ENCODE results near the gene TRAF3.
A peak's percentile ranks its signal among the peaks of the same experiment; 100 is the strongest.

TRAF3 gene

DNA sequence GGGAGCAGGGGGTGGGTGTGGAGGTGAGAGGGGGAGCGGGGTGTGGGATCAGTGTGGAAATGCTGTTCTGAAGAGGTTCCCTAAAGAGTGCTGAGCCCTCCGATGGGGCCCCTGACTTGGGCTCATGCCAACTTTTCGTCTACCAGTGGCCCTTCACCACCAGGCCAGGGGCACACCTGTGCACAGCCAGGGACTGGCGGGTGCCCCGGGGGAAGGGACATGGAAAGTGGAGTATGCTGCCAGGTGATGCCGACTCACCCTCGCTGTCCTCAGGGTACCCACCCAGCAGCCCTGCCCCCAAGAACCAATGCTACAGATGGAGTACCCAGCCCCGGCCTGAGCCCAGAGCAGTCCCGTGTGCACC is 171.4 kb downstream of the TRAF3 start:
- TF ChIP-seq POU6F1 (CRISPR knock-in tag; IDR thresholded peaks at IDR 0.05; ENCODE audit: borderline replicate concordance, low read depth) (no peak), SNAI2 (CRISPR knock-in tag; IDR thresholded peaks at IDR 0.05) (no peak), ARNTL (CRISPR knock-in tag; IDR thresholded peaks at IDR 0.05; ENCODE audit: borderline replicate concordance, low read depth) (no peak), GLIS3 (CRISPR knock-in tag; IDR thresholded peaks at IDR 0.05) (no peak), ZNF8 (CRISPR knock-in tag; IDR thresholded peaks at IDR 0.05) (no peak), ZNF70 (CRISPR knock-in tag; IDR thresholded peaks at IDR 0.05) (no peak), RARB (CRISPR knock-in tag; IDR thresholded peaks at IDR 0.05) (no peak), ZFP3 (CRISPR knock-in tag; IDR thresholded peaks at IDR 0.05) (no peak), ZNF565 (CRISPR knock-in tag; conservative IDR thresholded peaks at IDR 0.05; ENCODE audit: low read depth) (no peak), ZFP30 (CRISPR knock-in tag; IDR thresholded peaks at IDR 0.05) (no peak), ZC3H10 (CRISPR knock-in tag; IDR thresholded peaks at IDR 0.05) (no peak), TCF4 (CRISPR knock-in tag; IDR thresholded peaks at IDR 0.05; ENCODE audit: borderline replicate concordance) (no peak)
- TF ChIP-seq, protein P1, sequence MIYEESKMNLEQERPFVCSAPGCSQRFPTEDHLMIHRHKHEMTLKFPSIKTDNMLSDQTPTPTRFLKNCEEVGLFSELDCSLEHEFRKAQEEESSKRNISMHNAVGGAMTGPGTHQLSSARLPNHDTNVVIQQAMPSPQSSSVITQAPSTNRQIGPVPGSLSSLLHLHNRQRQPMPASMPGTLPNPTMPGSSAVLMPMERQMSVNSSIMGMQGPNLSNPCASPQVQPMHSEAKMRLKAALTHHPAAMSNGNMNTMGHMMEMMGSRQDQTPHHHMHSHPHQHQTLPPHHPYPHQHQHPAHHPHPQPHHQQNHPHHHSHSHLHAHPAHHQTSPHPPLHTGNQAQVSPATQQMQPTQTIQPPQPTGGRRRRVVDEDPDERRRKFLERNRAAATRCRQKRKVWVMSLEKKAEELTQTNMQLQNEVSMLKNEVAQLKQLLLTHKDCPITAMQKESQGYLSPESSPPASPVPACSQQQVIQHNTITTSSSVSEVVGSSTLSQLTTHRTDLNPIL (CRISPR knock-in tag; IDR thresholded peaks at IDR 0.05; ENCODE audit: low read depth): no peak
- TF ChIP-seq, protein P2, sequence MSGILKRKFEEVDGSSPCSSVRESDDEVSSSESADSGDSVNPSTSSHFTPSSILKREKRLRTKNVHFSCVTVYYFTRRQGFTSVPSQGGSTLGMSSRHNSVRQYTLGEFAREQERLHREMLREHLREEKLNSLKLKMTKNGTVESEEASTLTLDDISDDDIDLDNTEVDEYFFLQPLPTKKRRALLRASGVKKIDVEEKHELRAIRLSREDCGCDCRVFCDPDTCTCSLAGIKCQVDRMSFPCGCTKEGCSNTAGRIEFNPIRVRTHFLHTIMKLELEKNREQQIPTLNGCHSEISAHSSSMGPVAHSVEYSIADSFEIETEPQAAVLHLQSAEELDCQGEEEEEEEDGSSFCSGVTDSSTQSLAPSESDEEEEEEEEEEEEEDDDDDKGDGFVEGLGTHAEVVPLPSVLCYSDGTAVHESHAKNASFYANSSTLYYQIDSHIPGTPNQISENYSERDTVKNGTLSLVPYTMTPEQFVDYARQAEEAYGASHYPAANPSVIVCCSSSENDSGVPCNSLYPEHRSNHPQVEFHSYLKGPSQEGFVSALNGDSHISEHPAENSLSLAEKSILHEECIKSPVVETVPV (CRISPR knock-in tag; IDR thresholded peaks at IDR 0.05): no peak
- no peak for ATAC-seq

- ATAC-seq: peak; percentile 32
- TF ChIP-seq BACH2 (CRISPR knock-in tag; IDR thresholded peaks at IDR 0.05; ENCODE audit: borderline replicate concordance): no peak
- no peak for TF ChIP-seq PPARA (CRISPR knock-in tag; IDR thresholded peaks at IDR 0.05; ENCODE audit: borderline replicate concordance)
- TF ChIP-seq ZNF8 (CRISPR knock-in tag; IDR thresholded peaks at IDR 0.05): no peak
- TF ChIP-seq POU6F1 (CRISPR knock-in tag; IDR thresholded peaks at IDR 0.05; ENCODE audit: borderline replicate concordance, low read depth): no peak
- no peak for TF ChIP-seq ISL1 (CRISPR knock-in tag; IDR thresholded peaks at IDR 0.05)
- TF ChIP-seq SNAI2 (CRISPR knock-in tag; IDR thresholded peaks at IDR 0.05): no peak
- TF ChIP-seq ZNF565 (CRISPR knock-in tag; conservative IDR thresholded peaks at IDR 0.05; ENCODE audit: low read depth): no peak
- TF ChIP-seq GLIS3 (CRISPR knock-in tag; IDR thresholded peaks at IDR 0.05): no peak
- no peak for TF ChIP-seq ZFP30 (CRISPR knock-in tag; IDR thresholded peaks at IDR 0.05)
- TF ChIP-seq ESRRG (CRISPR knock-in tag; IDR thresholded peaks at IDR 0.05): no peak
Measured at GRCh38 chr14:102949062-102949800, 172.0 kb downstream of the TRAF3 start.

DNA sequence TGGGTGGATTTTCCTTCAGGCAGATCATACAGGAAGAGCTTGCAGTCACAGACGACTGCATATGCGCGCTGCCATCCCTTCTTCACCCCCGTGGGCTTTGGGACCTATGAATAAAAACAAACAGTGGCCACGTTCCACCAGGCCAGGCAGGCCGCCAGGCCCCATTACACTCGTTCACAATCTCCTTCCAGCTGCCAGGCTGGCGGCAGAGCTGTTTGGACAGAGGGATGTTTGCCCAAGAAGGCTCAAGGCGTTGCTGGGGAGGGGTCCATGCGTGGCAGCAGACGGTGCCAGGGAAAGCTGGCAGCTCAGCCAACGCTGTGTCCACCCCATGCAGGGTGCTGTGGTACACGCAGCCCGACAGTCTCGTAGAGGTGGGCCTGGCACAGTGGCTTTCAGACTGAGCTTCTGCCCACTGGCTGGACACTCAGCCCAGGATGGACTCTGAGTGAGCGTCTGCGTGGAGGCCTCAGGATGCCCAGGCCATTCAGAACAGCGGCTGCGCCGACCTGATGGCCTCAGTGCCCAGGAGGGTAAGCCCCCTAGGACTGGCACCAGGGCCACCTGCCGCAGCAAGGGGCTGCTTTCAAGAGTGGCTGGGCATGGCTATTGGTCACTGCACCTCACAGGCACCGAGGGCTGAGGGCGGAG is 172.7 kb downstream of the TRAF3 start:
- TF ChIP-seq ZNF70 (CRISPR knock-in tag; IDR thresholded peaks at IDR 0.05) (no peak), CSDC2 (CRISPR knock-in tag; IDR thresholded peaks at IDR 0.05) (no peak), ZC3H10 (CRISPR knock-in tag; IDR thresholded peaks at IDR 0.05) (no peak), TCF4 (CRISPR knock-in tag; IDR thresholded peaks at IDR 0.05; ENCODE audit: borderline replicate concordance) (no peak), SNAI2 (CRISPR knock-in tag; IDR thresholded peaks at IDR 0.05) (no peak)
- TF ChIP-seq, protein P1 (CRISPR knock-in tag; IDR thresholded peaks at IDR 0.05; ENCODE audit: low read depth): no peak
- ATAC-seq: no peak

DNA sequence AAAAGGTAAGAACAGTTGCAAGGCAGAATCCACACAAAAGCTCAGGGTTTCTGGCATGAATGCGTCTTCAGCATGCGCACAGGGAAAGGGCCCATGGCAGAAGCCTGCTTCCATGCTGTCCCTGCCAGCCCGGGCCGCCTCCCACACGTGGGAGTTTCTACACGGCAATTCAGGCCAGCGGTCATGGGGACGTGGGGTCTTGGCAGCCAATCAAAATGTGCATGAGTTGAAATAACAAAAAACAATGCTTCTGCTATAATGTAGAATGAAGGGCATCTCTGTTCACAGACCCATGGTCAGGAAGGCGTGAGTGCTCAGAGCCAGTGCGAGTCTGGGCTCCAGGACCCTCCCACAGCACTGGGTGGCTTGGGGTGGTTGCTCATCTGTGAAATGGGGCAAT is 173.8 kb downstream of the TRAF3 start:
- no peak for TF ChIP-seq ZC3H10 (CRISPR knock-in tag; IDR thresholded peaks at IDR 0.05)
- TF ChIP-seq BACH2 (CRISPR knock-in tag; IDR thresholded peaks at IDR 0.05; ENCODE audit: borderline replicate concordance): no peak
- TF ChIP-seq, protein P1 (CRISPR knock-in tag; IDR thresholded peaks at IDR 0.05; ENCODE audit: low read depth): no peak
- TF ChIP-seq ZFP3 (CRISPR knock-in tag; IDR thresholded peaks at IDR 0.05): no peak
- TF ChIP-seq ARNTL (CRISPR knock-in tag; IDR thresholded peaks at IDR 0.05; ENCODE audit: borderline replicate concordance, low read depth): no peak
- TF ChIP-seq POU6F1 (CRISPR knock-in tag; IDR thresholded peaks at IDR 0.05; ENCODE audit: borderline replicate concordance, low read depth): no peak
- TF ChIP-seq TOX (CRISPR knock-in tag; IDR thresholded peaks at IDR 0.05; ENCODE audit: borderline replicate concordance): no peak
- TF ChIP-seq ZNF565 (CRISPR knock-in tag; conservative IDR thresholded peaks at IDR 0.05; ENCODE audit: low read depth): no peak
- TF ChIP-seq SNAI2 (CRISPR knock-in tag; IDR thresholded peaks at IDR 0.05): no peak
- no peak for TF ChIP-seq ZNF70 (CRISPR knock-in tag; IDR thresholded peaks at IDR 0.05)
- TF ChIP-seq OSR1 (CRISPR knock-in tag; IDR thresholded peaks at IDR 0.05): no peak
- no peak for TF ChIP-seq PPARA (CRISPR knock-in tag; IDR thresholded peaks at IDR 0.05; ENCODE audit: borderline replicate concordance)
- TF ChIP-seq RARB (CRISPR knock-in tag; IDR thresholded peaks at IDR 0.05): no peak
- no peak for TF ChIP-seq ZFP30 (CRISPR knock-in tag; IDR thresholded peaks at IDR 0.05)
- no peak for TF ChIP-seq ZNF8 (CRISPR knock-in tag; IDR thresholded peaks at IDR 0.05)
- TF ChIP-seq ESRRG (CRISPR knock-in tag; IDR thresholded peaks at IDR 0.05): no peak
- TF ChIP-seq TCF4 (CRISPR knock-in tag; IDR thresholded peaks at IDR 0.05; ENCODE audit: borderline replicate concordance): no peak
- TF ChIP-seq CSDC2 (CRISPR knock-in tag; IDR thresholded peaks at IDR 0.05): no peak
- ATAC-seq: no peak

All from SK-N-SH treated with all-trans-retinoic acid at 6 μM for 48 hours (cell line).